ENCODE measurements around the gene PAK4. TPM values are rescaled to one million over a fixed set of nuclear protein-coding genes. Genes with fewer than 3 reads are reported as not detected.

PAK4 gene
- total RNA-seq, 1 experiment from 2014 or later: 69.8 TPM

GRCh38 chr19:39085392-39085791 lies 40.2 kb upstream of the PAK4 start (continued):
- TF ChIP-seq CREM (CRISPR knock-in tag; IDR thresholded peaks at IDR 0.05) (no peak), ATF2 (CRISPR knock-in tag; IDR thresholded peaks at IDR 0.05; ENCODE audit: borderline replicate concordance, low read depth) (no peak), ELF4 (CRISPR knock-in tag; IDR thresholded peaks at IDR 0.05; ENCODE audit: low read depth) (no peak), SMAD3 (CRISPR knock-in tag; IDR thresholded peaks at IDR 0.05; ENCODE audit: borderline replicate concordance) (no peak), FOXP1 (CRISPR knock-in tag; IDR thresholded peaks at IDR 0.05; ENCODE audit: borderline replicate concordance) (no peak), NR1H2 (CRISPR knock-in tag; IDR thresholded peaks at IDR 0.05) (no peak)

- H3K27ac Mint-ChIP-seq: no peak overlapping the region
- H3K4me3 Mint-ChIP-seq: no peak overlapping the region
- H3K4me1 Mint-ChIP-seq: peaks cover 19% of the 10 kb centered on the region
- DNase-seq (ENCODE audit: low spot score): no peak
- H3K36me3 Mint-ChIP-seq: no peaks in the 10 kb centered on the region
- no peak for ATAC-seq
- POLR2A ChIA-PET: interaction anchor here (0.6 kb wide), 1 partner anchor 91 kb away, joined by 6 read pairs; no protein-coding TSS in a partner anchor
- TF ChIP-seq GABPB1 (CRISPR knock-in tag; IDR thresholded peaks at IDR 0.05) (no peak), GTF2I (CRISPR knock-in tag; conservative IDR thresholded peaks at IDR 0.05) (no peak), USF1 (CRISPR knock-in tag; IDR thresholded peaks at IDR 0.05) (no peak), E2F4 (CRISPR knock-in tag; IDR thresholded peaks at IDR 0.05; ENCODE audit: borderline replicate concordance, low read depth) (no peak), ZNF416 (CRISPR knock-in tag; IDR thresholded peaks at IDR 0.05) (no peak), IRF2 (CRISPR knock-in tag; IDR thresholded peaks at IDR 0.05; ENCODE audit: borderline replicate concordance, low read depth) (no peak), SMAD3 (CRISPR knock-in tag; IDR thresholded peaks at IDR 0.05; ENCODE audit: borderline replicate concordance) (no peak), ZNF317 (CRISPR knock-in tag; IDR thresholded peaks at IDR 0.05; ENCODE audit: borderline replicate concordance, low read depth) (no peak), TCF7 (CRISPR knock-in tag; IDR thresholded peaks at IDR 0.05; ENCODE audit: low read depth) (no peak), E2F5 (CRISPR knock-in tag; IDR thresholded peaks at IDR 0.05) (no peak), NFE2L1 (CRISPR knock-in tag; IDR thresholded peaks at IDR 0.05) (no peak), TEAD1 (CRISPR knock-in tag; IDR thresholded peaks at IDR 0.05) (no peak), ETV6 (CRISPR knock-in tag; IDR thresholded peaks at IDR 0.05) (no peak), ATF1 (CRISPR knock-in tag; IDR thresholded peaks at IDR 0.05) (no peak), PRRX2 (CRISPR knock-in tag; IDR thresholded peaks at IDR 0.05) (no peak), NR2C2 (CRISPR knock-in tag; IDR thresholded peaks at IDR 0.05) (no peak)
- CTCF ChIA-PET: interaction anchor here (0.6 to 1.2 kb wide), 2 partner anchors 12 to 236 kb away, joined by 3 to 4 read pairs; no protein-coding TSS in a partner anchor
- no peaks in the 10 kb centered on the region for H3K9me3 Mint-ChIP-seq
- peaks cover 58% of the 10 kb centered on the region for H3K27me3 Mint-ChIP-seq (ENCODE audit: low read depth)
Observed at GRCh38 chr19:39086386-39086785, 39.2 kb upstream of the PAK4 start.
